Measurements from ENCODE around the gene FBXO27.

The FBXO27 gene

GRCh38 chr19:39030854-39031367 is 1.4 kb downstream of the FBXO27 start:
- peaks cover 0 to 12% (median 3%) of the 10 kb centered on the region in 5 experiments for H3K9me3 ChIP-seq (ENCODE audit: control extremely low read depth in 1 of 5, control insufficient read depth in 4 of 5, insufficient read depth in 2 of 5, low read depth in 1 of 5, low read length in 4 of 5)
- peaks cover 3 to 22% (median 15%) of the 10 kb centered on the region in 4 experiments for H3K4me1 ChIP-seq (ENCODE audit: control extremely low read depth in 1 of 4, control insufficient read depth in 4 of 4, insufficient read depth in 4 of 4, low read length in 3 of 4)
- peak overlapping the region in 6 of 7 experiments; percentile 38 to 78 (median 62) for H3K4me3 ChIP-seq (ENCODE audit: control insufficient read depth in 1 of 7, extremely low read depth in 1 of 7, insufficient read depth in 4 of 7, low read depth in 2 of 7, low read length in 6 of 7)
- CTCF ChIA-PET = interaction anchor here (1.2 kb wide), 1 partner anchor 172 kb away, joined by 3 read pairs; no protein-coding TSS in a partner anchor
- peaks cover 2 to 23% (median 10%) of the 10 kb centered on the region in 5 experiments for H3K27me3 ChIP-seq (replicated peaks in 2 of 5; ENCODE audit: control insufficient read depth in 4 of 5, insufficient read depth in 5 of 5, low read length in 4 of 5)
- 22% methylated on average over 10 of the region's 11 CpGs for WGBS (ENCODE audit: insufficient coverage)
- POLR2A ChIA-PET = no interaction called here
- H3K36me3 ChIP-seq (ENCODE audit: control insufficient read depth in 4 of 4, insufficient read depth in 4 of 4, low read length in 3 of 4) = no peaks in the 10 kb centered on the region
- no peak for DNase-seq
- H3K27ac ChIP-seq (ENCODE audit: insufficient read depth in 1 of 2, low read depth in 1 of 2, low read length in 2 of 2, poor library complexity in 1 of 2, severe bottlenecking in 2 of 2) = no peak overlapping the region

- POLR2A ChIA-PET = no interaction called here
- peaks cover 0 to 3% (median 0%) of the 10 kb centered on the region in 5 experiments for H3K27me3 ChIP-seq (replicated peaks in 2 of 5; ENCODE audit: control insufficient read depth in 4 of 5, insufficient read depth in 5 of 5, low read length in 4 of 5)
- H3K4me3 ChIP-seq (ENCODE audit: control insufficient read depth in 1 of 7, extremely low read depth in 1 of 7, insufficient read depth in 4 of 7, low read depth in 2 of 7, low read length in 6 of 7) = no peak overlapping the region
- 96% methylated on average over 14 of the region's 14 CpGs for WGBS (ENCODE audit: insufficient coverage)
- peaks cover 0 to 12% (median 3%) of the 10 kb centered on the region in 5 experiments for H3K9me3 ChIP-seq (ENCODE audit: control extremely low read depth in 1 of 5, control insufficient read depth in 4 of 5, insufficient read depth in 2 of 5, low read depth in 1 of 5, low read length in 4 of 5)
- no peaks in the 10 kb centered on the region for H3K36me3 ChIP-seq (ENCODE audit: control insufficient read depth in 4 of 4, insufficient read depth in 4 of 4, low read length in 3 of 4)
- no peaks in the 10 kb centered on the region for H3K4me1 ChIP-seq (ENCODE audit: control extremely low read depth in 1 of 4, control insufficient read depth in 4 of 4, insufficient read depth in 4 of 4, low read length in 3 of 4)
- CTCF ChIA-PET = no interaction called here
- peak in 1 of 3 donors; percentile 7 for DNase-seq
- no peak overlapping the region for H3K27ac ChIP-seq (ENCODE audit: insufficient read depth in 1 of 2, low read depth in 1 of 2, low read length in 2 of 2, poor library complexity in 1 of 2, severe bottlenecking in 2 of 2)
Measured at GRCh38 chr19:39024875-39025641, 7.3 kb downstream of the FBXO27 start.

- ChIA-PET CTCF (interaction anchor here (1.0 kb wide), 1 partner anchor 14 kb away, joined by 4 read pairs; no protein-coding TSS in a partner anchor), POLR2A (interaction anchor here (0.7 kb wide), 2 partner anchors 14 to 27 kb away, joined by 3 read pairs; no protein-coding TSS in a partner anchor)
- no peaks in the 10 kb centered on the region for H3K36me3 ChIP-seq (ENCODE audit: control insufficient read depth in 4 of 4, insufficient read depth in 4 of 4, low read length in 3 of 4)
- no peak overlapping the region for H3K27ac ChIP-seq (ENCODE audit: insufficient read depth in 1 of 2, low read depth in 1 of 2, low read length in 2 of 2, poor library complexity in 1 of 2, severe bottlenecking in 2 of 2)
- no peak for DNase-seq
- WGBS (ENCODE audit: insufficient coverage) = 88% methylated on average over 1 of the region's 4 CpGs
- peaks cover 0 to 2% (median 0%) of the 10 kb centered on the region in 5 experiments for H3K27me3 ChIP-seq (replicated peaks in 2 of 5; ENCODE audit: control insufficient read depth in 4 of 5, insufficient read depth in 5 of 5, low read length in 4 of 5)
- no peaks in the 10 kb centered on the region for H3K4me1 ChIP-seq (ENCODE audit: control extremely low read depth in 1 of 4, control insufficient read depth in 4 of 4, insufficient read depth in 4 of 4, low read length in 3 of 4)
- peaks cover 0 to under 1% (median 0%) of the 10 kb centered on the region in 5 experiments for H3K9me3 ChIP-seq (ENCODE audit: control extremely low read depth in 1 of 5, control insufficient read depth in 4 of 5, insufficient read depth in 2 of 5, low read depth in 1 of 5, low read length in 4 of 5)
- H3K4me3 ChIP-seq (ENCODE audit: control insufficient read depth in 1 of 7, extremely low read depth in 1 of 7, insufficient read depth in 4 of 7, low read depth in 2 of 7, low read length in 6 of 7) = no peak overlapping the region
Measured at GRCh38 chr19:39021063-39021462, 11.3 kb downstream of the FBXO27 start.

DNA sequence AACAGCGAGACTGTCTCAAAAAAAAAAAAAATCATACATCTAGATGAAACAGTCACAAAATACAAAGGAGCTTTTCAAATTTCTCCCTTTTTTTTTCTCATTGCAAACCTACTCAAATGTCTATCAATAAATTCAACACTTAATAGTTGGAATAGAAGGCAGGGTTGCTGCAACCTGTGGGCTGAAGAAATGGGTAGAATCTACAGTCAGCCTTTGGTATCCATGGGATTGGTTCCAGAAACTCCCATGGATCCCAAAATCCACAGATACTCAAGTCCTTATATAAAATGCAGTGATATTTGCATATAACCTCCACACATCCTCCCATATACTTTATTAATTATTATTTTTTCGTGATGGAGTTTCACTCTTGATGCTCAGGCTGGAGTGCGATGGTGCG is 14.7 kb downstream of the FBXO27 start:
- H3K9me3 ChIP-seq (ENCODE audit: control extremely low read depth in 1 of 5, control insufficient read depth in 4 of 5, insufficient read depth in 2 of 5, low read depth in 1 of 5, low read length in 4 of 5) = no peaks in the 10 kb centered on the region
- no peaks in the 10 kb centered on the region for H3K36me3 ChIP-seq (ENCODE audit: control insufficient read depth in 4 of 4, insufficient read depth in 4 of 4, low read length in 3 of 4)
- no peak for DNase-seq
- H3K4me1 ChIP-seq (ENCODE audit: control extremely low read depth in 1 of 4, control insufficient read depth in 4 of 4, insufficient read depth in 4 of 4, low read length in 3 of 4) = peaks cover 0 to 4% (median 0%) of the 10 kb centered on the region in 4 experiments
- 100% methylated on average over 1 of the region's 4 CpGs for WGBS (ENCODE audit: insufficient coverage)
- ChIA-PET CTCF (no interaction called here), POLR2A (no interaction called here)
- H3K27me3 ChIP-seq (replicated peaks in 2 of 5; ENCODE audit: control insufficient read depth in 4 of 5, insufficient read depth in 5 of 5, low read length in 4 of 5) = peaks cover 0 to 2% (median 0%) of the 10 kb centered on the region in 5 experiments
- no peak overlapping the region for H3K4me3 ChIP-seq (ENCODE audit: control insufficient read depth in 1 of 7, extremely low read depth in 1 of 7, insufficient read depth in 4 of 7, low read depth in 2 of 7, low read length in 6 of 7)
- no peak overlapping the region for H3K27ac ChIP-seq (ENCODE audit: insufficient read depth in 1 of 2, low read depth in 1 of 2, low read length in 2 of 2, poor library complexity in 1 of 2, severe bottlenecking in 2 of 2)

- peaks cover 0 to 4% (median 0%) of the 10 kb centered on the region in 4 experiments for H3K4me1 ChIP-seq (ENCODE audit: control extremely low read depth in 1 of 4, control insufficient read depth in 4 of 4, insufficient read depth in 4 of 4, low read length in 3 of 4)
- no peak for DNase-seq
- no peak overlapping the region for H3K27ac ChIP-seq (ENCODE audit: insufficient read depth in 1 of 2, low read depth in 1 of 2, low read length in 2 of 2, poor library complexity in 1 of 2, severe bottlenecking in 2 of 2)
- H3K27me3 ChIP-seq (replicated peaks in 2 of 5; ENCODE audit: control insufficient read depth in 4 of 5, insufficient read depth in 5 of 5, low read length in 4 of 5) = peaks cover 0 to 2% (median 0%) of the 10 kb centered on the region in 5 experiments
- no peaks in the 10 kb centered on the region for H3K36me3 ChIP-seq (ENCODE audit: control insufficient read depth in 4 of 4, insufficient read depth in 4 of 4, low read length in 3 of 4)
- H3K4me3 ChIP-seq (ENCODE audit: control insufficient read depth in 1 of 7, extremely low read depth in 1 of 7, insufficient read depth in 4 of 7, low read depth in 2 of 7, low read length in 6 of 7) = no peak overlapping the region
- ChIA-PET CTCF (no interaction called here), POLR2A (no interaction called here)
- H3K9me3 ChIP-seq (ENCODE audit: control extremely low read depth in 1 of 5, control insufficient read depth in 4 of 5, insufficient read depth in 2 of 5, low read depth in 1 of 5, low read length in 4 of 5) = no peaks in the 10 kb centered on the region
- WGBS (ENCODE audit: insufficient coverage) = 95% methylated on average over 5 of the region's 6 CpGs
Measured at GRCh38 chr19:39017026-39017425, 15.3 kb downstream of the FBXO27 start.

- ChIA-PET POLR2A (no interaction called here), CTCF (interaction anchor here (1.3 kb wide), 1 partner anchor 37 kb away, joined by 3 read pairs; no protein-coding TSS in a partner anchor)
- Histone ChIP-seq H3K27me3 (replicated peaks in 2 of 5; ENCODE audit: control insufficient read depth in 4 of 5, insufficient read depth in 5 of 5, low read length in 4 of 5) (no peaks in the 10 kb centered on the region), H3K4me1 (ENCODE audit: control extremely low read depth in 1 of 4, control insufficient read depth in 4 of 4, insufficient read depth in 4 of 4, low read length in 3 of 4) (peaks cover 0 to 4% (median 0%) of the 10 kb centered on the region in 4 experiments), H3K36me3 (ENCODE audit: control insufficient read depth in 4 of 4, insufficient read depth in 4 of 4, low read length in 3 of 4) (no peaks in the 10 kb centered on the region), H3K9me3 (ENCODE audit: control extremely low read depth in 1 of 5, control insufficient read depth in 4 of 5, insufficient read depth in 2 of 5, low read depth in 1 of 5, low read length in 4 of 5) (no peaks in the 10 kb centered on the region), H3K27ac (ENCODE audit: insufficient read depth in 1 of 2, low read depth in 1 of 2, low read length in 2 of 2, poor library complexity in 1 of 2, severe bottlenecking in 2 of 2) (no peak overlapping the region), H3K4me3 (ENCODE audit: control insufficient read depth in 1 of 7, extremely low read depth in 1 of 7, insufficient read depth in 4 of 7, low read depth in 2 of 7, low read length in 6 of 7) (no peak overlapping the region)
- 51% methylated on average over 5 of the region's 7 CpGs for WGBS (ENCODE audit: insufficient coverage)
- peak in 2 of 3 donors; percentile 9 to 26 for DNase-seq
Measured at GRCh38 chr19:39014037-39014436, 18.3 kb downstream of the FBXO27 start.

DNA sequence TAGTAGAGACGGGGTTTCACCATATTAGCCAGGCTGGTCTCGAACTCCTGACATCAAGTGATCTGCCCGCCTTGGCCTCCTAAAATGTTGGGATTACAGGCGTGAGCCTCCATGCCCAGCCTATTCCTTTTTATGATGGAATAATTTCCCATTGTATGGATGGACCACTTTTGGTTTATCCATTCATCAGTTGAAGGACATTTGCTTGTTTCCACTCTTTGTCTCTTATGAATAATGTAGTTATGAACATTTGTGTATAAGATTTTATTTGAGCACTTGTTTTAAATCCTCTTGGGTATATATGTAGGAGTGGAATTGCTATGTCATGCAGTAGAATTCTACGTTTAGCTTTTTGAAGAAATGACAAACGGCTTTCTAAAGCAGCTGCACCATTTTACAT is 23.3 kb downstream of the FBXO27 start:
- no peak for DNase-seq
- Histone ChIP-seq H3K27me3 (replicated peaks in 2 of 5; ENCODE audit: control insufficient read depth in 4 of 5, insufficient read depth in 5 of 5, low read length in 4 of 5) (no peaks in the 10 kb centered on the region), H3K9me3 (ENCODE audit: control extremely low read depth in 1 of 5, control insufficient read depth in 4 of 5, insufficient read depth in 2 of 5, low read depth in 1 of 5, low read length in 4 of 5) (no peaks in the 10 kb centered on the region), H3K27ac (ENCODE audit: insufficient read depth in 1 of 2, low read depth in 1 of 2, low read length in 2 of 2, poor library complexity in 1 of 2, severe bottlenecking in 2 of 2) (no peak overlapping the region), H3K4me1 (ENCODE audit: control extremely low read depth in 1 of 4, control insufficient read depth in 4 of 4, insufficient read depth in 4 of 4, low read length in 3 of 4) (peaks cover 0 to 1% (median 0%) of the 10 kb centered on the region in 4 experiments), H3K36me3 (ENCODE audit: control insufficient read depth in 4 of 4, insufficient read depth in 4 of 4, low read length in 3 of 4) (no peaks in the 10 kb centered on the region), H3K4me3 (ENCODE audit: control insufficient read depth in 1 of 7, extremely low read depth in 1 of 7, insufficient read depth in 4 of 7, low read depth in 2 of 7, low read length in 6 of 7) (no peak overlapping the region)
- POLR2A ChIA-PET = no interaction called here
- CTCF ChIA-PET = interaction anchor here (1.6 kb wide), 1 partner anchor 31 kb away, joined by 3 read pairs; no protein-coding TSS in a partner anchor
- 100% methylated on average over 2 of the region's 6 CpGs for WGBS (ENCODE audit: insufficient coverage)

Measured in common myeloid progenitor, CD34-positive (primary cell).